GM18909 (cell line): Measurements from ENCODE around the gene ASZ1.
"Not testable (repeated sequence)": the region's sequence is repeated elsewhere in the genome, so short reads cannot be mapped to it uniquely, and the experiment has no call there.

Experiments
- ATAC-seq: cut with Tn5 transposase; IDR thresholded peaks from one replicate; pipeline ENCODE4 v1.9.1; 2021; ENCODE audit warnings: mild to moderate bottlenecking; ENCODE audit not compliant: unreplicated experiment, poor library complexity

The ASZ1 gene

GRCh38 chr7:117427258-117427701 lies at the start of gene ASZ1:
Gene ASZ1, minus strand, starts transcription at chr7:117427493. Its CDS starts 33 bp downstream, at chr7:117427460.
- ATAC-seq: no peak

- ATAC-seq: no peak
These were observed 49.4 kb upstream of the ASZ1 start for GRCh38 chr7:117476557-117477215.

- no peak for ATAC-seq
These were observed 45.0 kb upstream of the ASZ1 start for GRCh38 chr7:117472335-117472734.

- peak; percentile 60 for ATAC-seq
These were observed 43.5 kb upstream of the ASZ1 start for GRCh38 chr7:117470777-117471176.

GRCh38 chr7:117468174-117468573 lies 40.9 kb upstream of the ASZ1 start:
- no peak for ATAC-seq

- ATAC-seq: not testable (repeated sequence)
These were observed 33.5 kb upstream of the ASZ1 start for GRCh38 chr7:117460815-117461214.

- no peak for ATAC-seq
These were observed 32.4 kb upstream of the ASZ1 start for GRCh38 chr7:117459735-117460134.

GRCh38 chr7:117458977-117459583 lies 31.8 kb upstream of the ASZ1 start:
- ATAC-seq: peak; percentile 54

GRCh38 chr7:117448655-117449054 lies 21.4 kb upstream of the ASZ1 start:
- no peak for ATAC-seq

GRCh38 chr7:117446220-117446815 lies 19.0 kb upstream of the ASZ1 start:
- ATAC-seq: no peak

- no peak for ATAC-seq
These were observed 17.9 kb upstream of the ASZ1 start for GRCh38 chr7:117445206-117445605.

GRCh38 chr7:117444646-117445045 lies 17.4 kb upstream of the ASZ1 start:
- ATAC-seq: no peak

GRCh38 chr7:117435475-117436043 lies 8.3 kb upstream of the ASZ1 start:
- ATAC-seq: peak; percentile 98

GRCh38 chr7:117424090-117424829 lies 3.0 kb downstream of the ASZ1 start:
- peak; percentile 69 for ATAC-seq

GRCh38 chr7:117414591-117414990 lies 12.7 kb downstream of the ASZ1 start:
- ATAC-seq: not testable (repeated sequence)

- no peak for ATAC-seq
These were observed 14.2 kb downstream of the ASZ1 start for GRCh38 chr7:117412946-117413559.

- no peak for ATAC-seq
These were observed 14.9 kb downstream of the ASZ1 start for GRCh38 chr7:117412390-117412789.

- ATAC-seq: no peak
These were observed 15.8 kb downstream of the ASZ1 start for GRCh38 chr7:117411539-117411938.

GRCh38 chr7:117408831-117409230 lies 18.5 kb downstream of the ASZ1 start:
- no peak for ATAC-seq

- no peak for ATAC-seq
These were observed 21.8 kb downstream of the ASZ1 start for GRCh38 chr7:117405519-117405918.
